Measurements from ENCODE around the gene ARID2.

DNA sequence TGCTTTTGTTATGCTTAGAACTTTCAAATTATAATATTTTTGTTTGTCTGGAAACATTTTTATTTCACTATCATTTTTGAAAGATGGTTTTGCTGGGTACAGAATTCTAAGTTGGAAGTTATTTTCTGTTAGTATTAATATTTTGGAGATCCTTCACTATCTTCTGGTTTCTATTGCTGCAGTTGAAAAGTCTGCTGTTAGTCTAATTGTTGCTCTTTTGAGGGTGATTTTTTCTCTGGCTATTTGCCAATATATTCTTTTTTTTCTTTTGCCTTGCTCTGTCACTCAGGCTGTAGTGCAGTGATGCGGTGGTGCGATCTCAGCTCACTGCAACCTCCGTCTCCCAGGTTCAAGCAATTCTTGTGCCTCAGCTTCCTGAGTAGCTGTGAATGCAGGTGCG, 28.2 kb upstream of the ARID2 start:
- TF ChIP-seq FOXK2 (IDR thresholded peaks at IDR 0.05) (no peak), SOX5 (CRISPR knock-in tag; IDR thresholded peaks at IDR 0.05; ENCODE audit: borderline replicate concordance) (no peak), KDM1A (CRISPR knock-in tag; IDR thresholded peaks at IDR 0.05) (no peak), POLR2A (IDR thresholded peaks at IDR 0.05; ENCODE audit: insufficient read depth in 1 of 2, low read depth in 2 of 2, low read length in 2 of 2) (no peak), ZFP37 (CRISPR knock-in tag; IDR thresholded peaks at IDR 0.05; ENCODE audit: borderline replicate concordance) (no peak), EZH2 (conservative IDR thresholded peaks at IDR 0.05; ENCODE audit: low read depth, low read length) (no peak), TCF7L2 (IDR thresholded peaks at IDR 0.05; ENCODE audit: low read depth, low read length) (no peak)
- TF ChIP-seq, protein P1, sequence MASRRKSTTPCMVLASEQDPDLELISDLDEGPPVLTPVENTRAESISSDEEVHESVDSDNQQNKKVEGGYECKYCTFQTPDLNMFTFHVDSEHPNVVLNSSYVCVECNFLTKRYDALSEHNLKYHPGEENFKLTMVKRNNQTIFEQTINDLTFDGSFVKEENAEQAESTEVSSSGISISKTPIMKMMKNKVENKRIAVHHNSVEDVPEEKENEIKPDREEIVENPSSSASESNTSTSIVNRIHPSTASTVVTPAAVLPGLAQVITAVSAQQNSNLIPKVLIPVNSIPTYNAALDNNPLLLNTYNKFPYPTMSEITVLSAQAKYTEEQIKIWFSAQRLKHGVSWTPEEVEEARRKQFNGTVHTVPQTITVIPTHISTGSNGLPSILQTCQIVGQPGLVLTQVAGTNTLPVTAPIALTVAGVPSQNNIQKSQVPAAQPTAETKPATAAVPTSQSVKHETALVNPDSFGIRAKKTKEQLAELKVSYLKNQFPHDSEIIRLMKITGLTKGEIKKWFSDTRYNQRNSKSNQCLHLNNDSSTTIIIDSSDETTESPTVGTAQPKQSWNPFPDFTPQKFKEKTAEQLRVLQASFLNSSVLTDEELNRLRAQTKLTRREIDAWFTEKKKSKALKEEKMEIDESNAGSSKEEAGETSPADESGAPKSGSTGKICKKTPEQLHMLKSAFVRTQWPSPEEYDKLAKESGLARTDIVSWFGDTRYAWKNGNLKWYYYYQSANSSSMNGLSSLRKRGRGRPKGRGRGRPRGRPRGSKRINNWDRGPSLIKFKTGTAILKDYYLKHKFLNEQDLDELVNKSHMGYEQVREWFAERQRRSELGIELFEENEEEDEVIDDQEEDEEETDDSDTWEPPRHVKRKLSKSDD (CRISPR knock-in tag; IDR thresholded peaks at IDR 0.05; ENCODE audit: low read depth), result no peak
- TF ChIP-seq, protein P2, sequence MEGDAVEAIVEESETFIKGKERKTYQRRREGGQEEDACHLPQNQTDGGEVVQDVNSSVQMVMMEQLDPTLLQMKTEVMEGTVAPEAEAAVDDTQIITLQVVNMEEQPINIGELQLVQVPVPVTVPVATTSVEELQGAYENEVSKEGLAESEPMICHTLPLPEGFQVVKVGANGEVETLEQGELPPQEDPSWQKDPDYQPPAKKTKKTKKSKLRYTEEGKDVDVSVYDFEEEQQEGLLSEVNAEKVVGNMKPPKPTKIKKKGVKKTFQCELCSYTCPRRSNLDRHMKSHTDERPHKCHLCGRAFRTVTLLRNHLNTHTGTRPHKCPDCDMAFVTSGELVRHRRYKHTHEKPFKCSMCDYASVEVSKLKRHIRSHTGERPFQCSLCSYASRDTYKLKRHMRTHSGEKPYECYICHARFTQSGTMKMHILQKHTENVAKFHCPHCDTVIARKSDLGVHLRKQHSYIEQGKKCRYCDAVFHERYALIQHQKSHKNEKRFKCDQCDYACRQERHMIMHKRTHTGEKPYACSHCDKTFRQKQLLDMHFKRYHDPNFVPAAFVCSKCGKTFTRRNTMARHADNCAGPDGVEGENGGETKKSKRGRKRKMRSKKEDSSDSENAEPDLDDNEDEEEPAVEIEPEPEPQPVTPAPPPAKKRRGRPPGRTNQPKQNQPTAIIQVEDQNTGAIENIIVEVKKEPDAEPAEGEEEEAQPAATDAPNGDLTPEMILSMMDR (CRISPR knock-in tag; IDR thresholded peaks at IDR 0.05), result no peak

Measured in HepG2 (cell line).